K562 (cell line): ENCODE results near the gene NOP16. TPM values are rescaled to one million over a fixed set of nuclear protein-coding genes. Genes with fewer than 3 reads are reported as not detected.

Source experiments
- AFF4 ChIP-seq: sonication (generic); formaldehyde crosslinking; IDR thresholded peaks from 2 replicates; pipeline ENCODE4 v1.8.0; 2023; ENCODE audit warnings: mild to moderate bottlenecking, missing genetic modification reagents
- DIDO1 ChIP-seq: fragments of 450-650 bp; IDR thresholded peaks from 2 replicates; pipeline ENCODE4 v1.6.1; 2016; ENCODE audit warnings: low read depth, missing biosample characterization, missing genetic modification characterization
- FOXA1 ChIP-seq: fragments of 450-650 bp; IDR thresholded peaks from 2 replicates; pipeline ENCODE4 v1.6.1; 2016; ENCODE audit warnings: mild to moderate bottlenecking, borderline replicate concordance
- FOXK1 ChIP-seq: sonication (generic); formaldehyde crosslinking; IDR thresholded peaks from 2 replicates; pipeline ENCODE4 v1.8.0; 2022; ENCODE audit warnings: missing genetic modification reagents, mild to moderate bottlenecking, borderline replicate concordance
- GABPA ChIP-seq: fragments of 200-800 bp; sonication (Bioruptor generic); conservative IDR thresholded peaks from 2 replicates; pipeline ENCODE4 v1.6.1; 2016; ENCODE audit warnings: low read depth, missing genetic modification characterization, missing compliant biosample characterization
- KDM4B ChIP-seq, 2 experiments: fragments of 450-650 bp in 1 of 2; sonication (generic) in 1 of 2; IDR thresholded peaks; 2 replicates each; pipeline ENCODE4 v1.6.1; 2016 to 2017; ENCODE audit warnings: borderline replicate concordance in 2 of 2, antibody characterized with exemption in 1 of 2, low read depth in 1 of 2, mild to moderate bottlenecking in 1 of 2
- MITF ChIP-seq: IDR thresholded peaks from 2 replicates; pipeline ENCODE4 v1.6.1; 2014; ENCODE audit warnings: antibody characterized with exemption
- PRDM10 ChIP-seq: fragments of 450-650 bp; IDR thresholded peaks from 2 replicates; pipeline ENCODE4 v1.6.1; 2018; ENCODE audit not compliant: partially characterized antibody
- RBM22 ChIP-seq: fragments of 200-400 bp; formaldehyde crosslinking; IDR thresholded peaks from 2 replicates; pipeline ENCODE4 v1.6.1; 2018; ENCODE audit warnings: low read length, low read depth; ENCODE audit not compliant: poor library complexity, severe bottlenecking
- SMARCC2 ChIP-seq: fragments of 450-650 bp; IDR thresholded peaks from 2 replicates; pipeline ENCODE4 v1.6.1; 2017; ENCODE audit warnings: antibody characterized with exemption, moderate library complexity, mild to moderate bottlenecking, low read depth
- TCFL5 ChIP-seq: fragments of 250-450 bp; sonication (Bioruptor Pico); conservative IDR thresholded peaks from 2 replicates; pipeline ENCODE4 v1.6.1; 2021; ENCODE audit warnings: mild to moderate bottlenecking, moderate library complexity, matching md5 sums
- THAP12 ChIP-seq: fragments of 250-450 bp; sonication (Bioruptor Pico); IDR thresholded peaks from 2 replicates; pipeline ENCODE4 v1.9.0; 2021; ENCODE audit warnings: mild to moderate bottlenecking, inconsistent platforms
- ZFX ChIP-seq: sonication (generic); formaldehyde crosslinking; IDR thresholded peaks from 2 replicates; pipeline ENCODE4 v1.8.0; 2022; ENCODE audit warnings: mild to moderate bottlenecking, missing genetic modification reagents, moderate library complexity
- ZNF121 ChIP-seq: sonication (generic); formaldehyde crosslinking; conservative IDR thresholded peaks from 2 replicates; pipeline ENCODE4 v1.8.0; 2022; ENCODE audit warnings: missing genetic modification reagents
- polyA plus RNA-seq, 8 experiments: library from polyadenylated mRNA; depleted of rRNA in 4 of 8; stranded (reverse) in 5 of 8; unstranded in 3 of 8; fragments of >200 nt; fragmentation: Nextera tagmentation in 2 of 8; fragmentation: Illumina TruSeq in 1 of 8; extraction: Ambion mirVana in 2 of 8; extraction: Trizol in 1 of 8; gene quantifications; 2 replicates each; pipeline versions ENCODE4 v1.2.1 to v1.2.3, GENCODE V29; 2011 to 2014; ENCODE audit warnings: inconsistent platforms in 1 of 8, missing spikeins in 1 of 8
- total RNA-seq, 7 experiments: library from RNA; depleted of rRNA in 6 of 7; stranded (reverse); fragments of >200 nt in 6 of 7; fragmentation: Illumina TruSeq in 2 of 7; extraction: Trizol in 2 of 7; gene quantifications; 2 replicates each; pipeline versions ENCODE4 v1.2.1 to v1.2.3, GENCODE V29; 2011 to 2021; ENCODE audit warnings: low replicate concordance in 1 of 7

NOP16 gene
- total and polyA plus RNA-seq, 9 of the 15 experiments (the other 6 are each of a cell fraction or from before 2014, with no cell fraction given): 92.5 to 342 (median 148) TPM

- TF ChIP-seq FOXK1 (CRISPR knock-in tag) (no peak), ZFX (CRISPR knock-in tag) (peak; percentile 72), GABPA (tag) (peak; percentile 79; the same call in 1 of the 2 replicates), ZNF121 (CRISPR knock-in tag) (no peak), SMARCC2 (no peak), KDM4B (IDR thresholded peaks at IDR 0.05; ENCODE audit: borderline replicate concordance in 2 of 2, low read depth in 1 of 2) (peak in 1 of 2 experiments; percentile 66; a peak in 1 of 4 replicates), RBM22 (peak; percentile 72), AFF4 (CRISPR knock-in tag) (no peak), TCFL5 (no peak), FOXA1 (no peak), PRDM10 (no peak), THAP12 (CRISPR knock-in tag) (no peak; the same call in 1 of the 2 replicates), MITF (no peak), DIDO1 (tag) (no peak)
These were observed 1.0 kb upstream of the NOP16 start (continued) for GRCh38 chr5:176389135-176390123.
